Thyroid gland (tissue), 4 donors: ENCODE measurements around the gene BICD1.

ENCODE experiments used
- CTCF ChIP-seq, 6 experiments: fragments of 200-600 bp in 3 of 6; fragments of 450-650 bp in 3 of 6; sonication (generic) in 3 of 6; IDR thresholded peaks; one replicate each; pipeline ENCODE4 v1.5.1; 2016 to 2019; ENCODE audit warnings: antibody characterized with exemption in 6 of 6, mild to moderate bottlenecking in 2 of 6, inconsistent platforms in 1 of 6, moderate library complexity in 1 of 6
- POLR2A ChIP-seq, 2 donors: fragments of 450-650 bp; IDR thresholded peaks; one replicate each; pipeline ENCODE4 v1.6.1; 2017; ENCODE audit warnings: antibody characterized with exemption in 2 of 2, mild to moderate bottlenecking in 2 of 2, moderate library complexity in 1 of 2

- TF ChIP-seq POLR2A (IDR thresholded peaks at IDR 0.05) (no peak), CTCF (IDR thresholded peaks at IDR 0.05) (no peak)
Observed at GRCh38 chr12:32084753-32085152, 21.9 kb upstream of the BICD1 start.
